ENCODE data around the gene CMTM7. TPM values are rescaled to one million over a fixed set of nuclear protein-coding genes. Genes with fewer than 3 reads are reported as not detected.

The CMTM7 gene
- total and polyA plus RNA-seq, 2 of the 8 experiments (the other 6 are each of a cell fraction or from before 2014, with no cell fraction given) = 33.3 to 65.8 TPM

DNA sequence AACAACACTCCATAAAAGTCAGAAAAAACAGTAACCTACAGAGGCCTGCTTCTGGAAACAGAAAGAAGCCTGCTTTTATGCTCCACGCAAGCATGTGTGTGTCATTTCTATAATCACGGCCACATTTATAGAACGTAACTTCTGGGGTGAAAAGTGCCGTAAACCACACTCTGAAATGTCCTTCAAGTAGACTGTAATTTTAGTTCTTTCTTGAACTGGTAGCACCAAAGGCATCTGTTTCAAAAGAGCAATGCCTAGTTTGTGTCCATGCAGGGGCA, 19.5 kb upstream of the CMTM7 start:
- no peak overlapping the region for H3K4me2 ChIP-seq (ENCODE audit: insufficient read depth in 1 of 2, low read depth in 2 of 2, low read length in 2 of 2)
- H2BK20ac ChIP-seq (ENCODE audit: low read length) = no peak overlapping the region
- no peak overlapping the region for H3K27ac ChIP-seq (ENCODE audit: low read depth, low read length)
- no peak overlapping the region for H3K4ac ChIP-seq (replicated peaks; ENCODE audit: insufficient read length, low read depth, low read length)
- H2BK15ac ChIP-seq (ENCODE audit: low read length) = no peak overlapping the region
- no peak overlapping the region for H2BK5ac ChIP-seq (ENCODE audit: low read depth, low read length)
- no peaks in the 10 kb centered on the region for H3K36me3 ChIP-seq (ENCODE audit: control insufficient read depth in 2 of 4, insufficient read depth in 4 of 4, low read length in 3 of 4)
- CTCF ChIA-PET (ENCODE audit: partially characterized antibody) = interaction anchor here (0.6 to 7.3 kb wide), 6 partner anchors 9 to 110 kb away, joined by 3 to 91 read pairs (median 4); no protein-coding TSS in a partner anchor
- H4K91ac ChIP-seq (replicated peaks; ENCODE audit: insufficient read length, low read length) = no peak overlapping the region
- H2AFZ ChIP-seq (ENCODE audit: low read length) = no peak overlapping the region
- H3K18ac ChIP-seq (ENCODE audit: extremely low read depth, low read length) = no peak overlapping the region
- H3K4me3 ChIP-seq (ENCODE audit: extremely low read depth in 1 of 4, insufficient read depth in 2 of 4, low read depth in 3 of 4, low read length in 4 of 4) = no peak overlapping the region
- no peak for DNase-seq (ENCODE audit: low read depth in 1 of 2, low spot score in 2 of 2)
- H4K8ac ChIP-seq (ENCODE audit: extremely low read depth, insufficient read depth, low read length) = no peak overlapping the region
- H3K27me3 ChIP-seq (replicated peaks in 1 of 4; ENCODE audit: control insufficient read depth in 3 of 4, extremely low read depth in 1 of 4, insufficient read depth in 3 of 4, low read length in 3 of 4) = no peaks in the 10 kb centered on the region
- no peaks in the 10 kb centered on the region for H3K79me1 ChIP-seq (ENCODE audit: low read depth, low read length)
- peaks cover 0 to 5% (median 0%) of the 10 kb centered on the region in 4 experiments; a peak in 2 of 7 replicates for H3K4me1 ChIP-seq (replicated peaks in 1 of 4; ENCODE audit: control insufficient read depth in 3 of 4, insufficient read depth in 4 of 4, low read length in 3 of 4)
- H2AK5ac ChIP-seq (ENCODE audit: low read depth, low read length) = no peak overlapping the region
- H4K20me1 ChIP-seq (replicated peaks in 1 of 2; ENCODE audit: control insufficient read depth in 1 of 2, insufficient read depth in 2 of 2, low read length in 2 of 2) = no peaks in the 10 kb centered on the region
- no peak overlapping the region for H3K9ac ChIP-seq (replicated peaks in 1 of 4; ENCODE audit: extremely low read depth in 1 of 4, low read depth in 3 of 4, low read length in 3 of 4)
- WGBS, 2 experiments (ENCODE audit: extremely low coverage in 1 of 2, insufficient coverage in 1 of 2, insufficient read length in 1 of 2, insufficient replicate concordance in 2 of 2, low coverage in 1 of 2, low lambda C conversion rate in 2 of 2, missing lambda C conversion rate in 1 of 2) = 97% methylated on average over 4 of the region's 4 CpGs; no CpG with 5 or more reads in 1 of the 2 experiments
- POLR2A ChIA-PET (ENCODE audit: partially characterized antibody) = interaction anchor here (0.9 kb wide), 1 partner anchor 41 kb away, joined by 3 read pairs; no protein-coding TSS in a partner anchor
- H3K79me2 ChIP-seq (ENCODE audit: control insufficient read depth in 1 of 2, insufficient read depth in 2 of 2, low read length in 2 of 2) = no peaks in the 10 kb centered on the region
- no peak overlapping the region for H3K56ac ChIP-seq (replicated peaks; ENCODE audit: insufficient read length, low read depth, low read length)
- H3K23ac ChIP-seq (ENCODE audit: insufficient read length) = no peak overlapping the region
- H3K14ac ChIP-seq (ENCODE audit: insufficient read length) = no peak overlapping the region
- no peak for FAIRE-seq
- H3K9me3 ChIP-seq (ENCODE audit: insufficient read depth in 2 of 2, low read depth in 1 of 2, low read length in 1 of 2) = no peaks in the 10 kb centered on the region
- no peak overlapping the region for H4K5ac ChIP-seq (ENCODE audit: insufficient read length, low read depth, low read length)
- H2BK12ac ChIP-seq (ENCODE audit: low read depth, low read length) = no peak overlapping the region
- H3K23me2 ChIP-seq (ENCODE audit: low read depth, low read length) = no peaks in the 10 kb centered on the region
- no peak overlapping the region for H2BK120ac ChIP-seq (replicated peaks; ENCODE audit: low read depth, low read length)
- TF ChIP-seq SP4 (IDR thresholded peaks at IDR 0.05; ENCODE audit: low read length) = no peak
- no peak for TF ChIP-seq SIX5 (IDR thresholded peaks at IDR 0.05; ENCODE audit: low read depth, low read length)
- TF ChIP-seq CBX5 (IDR thresholded peaks at IDR 0.05; ENCODE audit: low read depth, low read length) = no peak
- TF ChIP-seq BACH1 (IDR thresholded peaks at IDR 0.05; ENCODE audit: low read length) = no peak
- no peak for TF ChIP-seq HDAC6 (IDR thresholded peaks at IDR 0.05; ENCODE audit: low read depth, low read length)
- TF ChIP-seq PHF8 (conservative IDR thresholded peaks at IDR 0.05; ENCODE audit: low read depth, low read length) = no peak
- TF ChIP-seq JUN (IDR thresholded peaks at IDR 0.05; ENCODE audit: low read depth, low read length) = no peak
- no peak for TF ChIP-seq SP1 (IDR thresholded peaks at IDR 0.05; ENCODE audit: low read depth, low read length)
- TF ChIP-seq, protein P1, sequence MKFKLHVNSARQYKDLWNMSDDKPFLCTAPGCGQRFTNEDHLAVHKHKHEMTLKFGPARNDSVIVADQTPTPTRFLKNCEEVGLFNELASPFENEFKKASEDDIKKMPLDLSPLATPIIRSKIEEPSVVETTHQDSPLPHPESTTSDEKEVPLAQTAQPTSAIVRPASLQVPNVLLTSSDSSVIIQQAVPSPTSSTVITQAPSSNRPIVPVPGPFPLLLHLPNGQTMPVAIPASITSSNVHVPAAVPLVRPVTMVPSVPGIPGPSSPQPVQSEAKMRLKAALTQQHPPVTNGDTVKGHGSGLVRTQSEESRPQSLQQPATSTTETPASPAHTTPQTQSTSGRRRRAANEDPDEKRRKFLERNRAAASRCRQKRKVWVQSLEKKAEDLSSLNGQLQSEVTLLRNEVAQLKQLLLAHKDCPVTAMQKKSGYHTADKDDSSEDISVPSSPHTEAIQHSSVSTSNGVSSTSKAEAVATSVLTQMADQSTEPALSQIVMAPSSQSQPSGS (IDR thresholded peaks at IDR 0.05; ENCODE audit: low read length) = no peak
- TF ChIP-seq SP2 (IDR thresholded peaks at IDR 0.05; ENCODE audit: low read length) = no peak
- TF ChIP-seq TBP (IDR thresholded peaks at IDR 0.05; ENCODE audit: low read depth, low read length) = no peak
- no peak for TF ChIP-seq NANOG (IDR thresholded peaks at IDR 0.05; ENCODE audit: insufficient read depth, low read depth, low read length, poor library complexity, severe bottlenecking)
- no peak for TF ChIP-seq RAD21 (IDR thresholded peaks at IDR 0.05 in 1 of 2, conservative IDR thresholded peaks at IDR 0.05 in 1 of 2; ENCODE audit: low read depth in 2 of 2, low read length in 2 of 2)
- no peak for TF ChIP-seq GTF2F1 (IDR thresholded peaks at IDR 0.05; ENCODE audit: borderline replicate concordance, low read depth, low read length)
